Panc1 (cell line): ENCODE results near the gene CTSA. TPM values are rescaled to one million over a fixed set of nuclear protein-coding genes. Genes with fewer than 3 reads are reported as not detected.

ENCODE experiments used
- ATAC-seq: fragments of 200-7000 bp; cut with Tn5 transposase; 2 replicates; pipeline ENCODE4 v1.9.1; 2020; ENCODE audit warnings: mild to moderate bottlenecking, moderate library complexity
- BruUV-seq: library from RNA; stranded (reverse); fragments of 400-500 nt; replicated peaks from 2 replicates; lab custom pipeline; 2021; lab: Mats Ljungman, UMichigan
- CTCF ChIA-PET: fragments of 300-600 bp; sonication (Branson Sonifier 250); formaldehyde crosslinking; loops from one replicate; lab custom pipeline; 2022; ENCODE audit warnings: antibody characterized with exemption; lab: Charles Lee
- POLR2A ChIA-PET: fragments of 300-600 bp; sonication (Branson Sonifier 250); formaldehyde crosslinking; loops from one replicate; lab custom pipeline; 2022; ENCODE audit warnings: antibody characterized with exemption; lab: Charles Lee
- DNase-seq: peaks from one replicate; pipeline ENCODE4 v3.0.0-alpha.2; 2010; ENCODE audit warnings: low read depth, low spot score
- H3K27ac ChIP-seq: 2 replicates; pipeline ENCODE4 v1.5.1; 2011; ENCODE audit warnings: mild to moderate bottlenecking, low read length, inconsistent platforms
- H3K27me3 ChIP-seq: fragments of 200-500 bp; sonication (Bioruptor generic); 2 replicates; pipeline ENCODE4 v1.6.0; 2014; ENCODE audit warnings: low read length, inconsistent platforms; ENCODE audit not compliant: control insufficient read depth, insufficient read depth
- H3K36me3 ChIP-seq: fragments of 200-500 bp; sonication (Bioruptor generic); 2 replicates; pipeline ENCODE4 v1.5.1; 2014; ENCODE audit warnings: inconsistent platforms, mild to moderate bottlenecking, low read length, moderate library complexity; ENCODE audit not compliant: control insufficient read depth, insufficient read depth
- H3K4me1 ChIP-seq: 2 replicates; pipeline ENCODE4 v1.5.1; 2011; ENCODE audit warnings: inconsistent platforms, mild to moderate bottlenecking, low read length, moderate library complexity; ENCODE audit not compliant: control insufficient read depth, insufficient read depth
- H3K4me3 ChIP-seq, 2 experiments: 2 replicates each; pipeline ENCODE4 v1.5.1; 2011 to 2012; ENCODE audit warnings: low read depth in 2 of 2, low read length in 2 of 2, mild to moderate bottlenecking in 2 of 2, inconsistent platforms in 1 of 2, moderate library complexity in 1 of 2
- H3K9me3 ChIP-seq: fragments of 200-500 bp; sonication (Bioruptor generic); 2 replicates; pipeline ENCODE4 v1.5.1; 2014; ENCODE audit warnings: low read depth, mild to moderate bottlenecking, inconsistent platforms, low read length, moderate library complexity; ENCODE audit not compliant: control insufficient read depth, insufficient read depth
- CTCF ChIP-seq: fragments of 450-650 bp; IDR thresholded peaks from 2 replicates; pipeline ENCODE4 v1.5.1; 2017; ENCODE audit warnings: mild to moderate bottlenecking
- POLR2AphosphoS5 ChIP-seq: IDR thresholded peaks from 2 replicates; pipeline ENCODE4 v1.6.1; 2012; ENCODE audit warnings: mild to moderate bottlenecking, low read depth, low read length, moderate library complexity
- REST ChIP-seq, 2 experiments: IDR thresholded peaks; 2 replicates each; pipeline ENCODE4 v1.6.1; 2011 to 2012; ENCODE audit warnings: low read depth in 2 of 2, control low read depth in 1 of 2, low read length in 1 of 2, mild to moderate bottlenecking in 1 of 2, moderate library complexity in 1 of 2; ENCODE audit not compliant: insufficient read depth in 1 of 2
- SIN3A ChIP-seq: IDR thresholded peaks from 2 replicates; pipeline ENCODE4 v1.6.1; 2012; ENCODE audit warnings: low read depth, mild to moderate bottlenecking, low read length, moderate library complexity, borderline replicate concordance; ENCODE audit not compliant: insufficient read depth
- TCF7L2 ChIP-seq: IDR thresholded peaks from 2 replicates; pipeline ENCODE4 v1.6.1; 2011; ENCODE audit warnings: mild to moderate bottlenecking, low read depth, low read length, inconsistent platforms
- in situ Hi-C: cut with HindIII; loops from 2 replicates; pipeline ENCODE4 v1.10.0; 2016; ENCODE audit warnings: low sequenced_read_pairs, low pct_unique_long_range_greater_than_20kb
- intact Hi-C: fragments of 100-400 bp; cut with micrococcal nuclease; formaldehyde crosslinking; loops from one replicate; pipeline ENCODE4 v1.10.0; 2022; ENCODE audit not compliant: unreplicated experiment
- total RNA-seq: library from RNA; stranded (reverse); gene quantifications from one replicate; pipeline ENCODE4 v1.2.1, GENCODE V29; 2021; ENCODE audit not compliant: unreplicated experiment

Gene CTSA
- total RNA-seq, 1 experiment from 2014 or later, result 232 TPM

- Histone ChIP-seq H3K9me3 (no peaks in the 10 kb centered on the region), H3K4me3 (peak overlapping the region; percentile 81 to 93), H3K27me3 (no peaks in the 10 kb centered on the region), H3K36me3 (no peaks in the 10 kb centered on the region; the same call in none of the 2 replicates), H3K27ac (peak overlapping the region; percentile 85), H3K4me1 (peaks cover 10% of the 10 kb centered on the region)
- POLR2A ChIA-PET, result no interaction called here
- CTCF ChIA-PET, result no interaction called here
- DNase-seq, result no peak
- TF ChIP-seq CTCF (no peak), POLR2AphosphoS5 (no peak), REST (IDR thresholded peaks at IDR 0.05; ENCODE audit: insufficient read depth in 1 of 2, low read depth in 2 of 2, low read length in 1 of 2) (no peak), SIN3A (no peak), TCF7L2 (no peak)
- intact Hi-C loops (no loop called here), in situ Hi-C loops (no loop called here)
- no TSS peak for BruUV-seq
- peak; percentile 62 for ATAC-seq
These were observed 33.3 kb upstream of the CTSA start for GRCh38 chr20:45857882-45858216.

- ChIA-PET CTCF (no interaction called here), POLR2A (no interaction called here)
- no TSS peak for BruUV-seq
- H3K9me3 ChIP-seq, result no peaks in the 10 kb centered on the region
- H3K4me3 ChIP-seq, result no peak overlapping the region
- intact Hi-C loops, result no loop called here
- ATAC-seq (no peak), DNase-seq (no peak)
- no peak for TF ChIP-seq SIN3A
- TF ChIP-seq TCF7L2, result no peak
- TF ChIP-seq POLR2AphosphoS5, result no peak
- TF ChIP-seq REST (IDR thresholded peaks at IDR 0.05; ENCODE audit: insufficient read depth in 1 of 2, low read depth in 2 of 2, low read length in 1 of 2), result no peak
- no peak for TF ChIP-seq CTCF
- H3K27me3 ChIP-seq, result no peaks in the 10 kb centered on the region
- H3K27ac ChIP-seq, result no peak overlapping the region
- H3K36me3 ChIP-seq, result no peaks in the 10 kb centered on the region; the same call in 1 of the 2 replicates
- in situ Hi-C loops, result no loop called here
- peaks cover 10% of the 10 kb centered on the region for H3K4me1 ChIP-seq
These were observed 31.2 kb upstream of the CTSA start for GRCh38 chr20:45859916-45860315.
